K562 (cell line): Measurements from ENCODE around the gene TOR1AIP1. TPM values are rescaled to one million over a fixed set of nuclear protein-coding genes. Genes with fewer than 3 reads are reported as not detected.

Experiments used
- ATAC-seq: fragments of 200-7000 bp; cut with Tn5 transposase; 3 replicates; pipeline ENCODE4 v1.9.1; 2020; ENCODE audit warnings: moderate library complexity
- BruUV-seq: library from RNA; stranded (reverse); fragments of 400-500 nt; replicated peaks from 2 replicates; lab custom pipeline; 2021; lab: Mats Ljungman, UMichigan
- CTCF ChIA-PET: fragments of 300-600 bp; formaldehyde crosslinking; extraction: SDS; loops from one replicate; lab custom pipeline; 2021; ENCODE audit warnings: low intra/inter-chr PET ratio; lab: Yijun Ruan, JAX
- POLR2A ChIA-PET: fragments of 300-600, 350-650 bp; sonication (Branson Sonifier 250); formaldehyde crosslinking; extraction: SDS; loops from one replicate; lab custom pipeline; 2021; ENCODE audit warnings: antibody characterized with exemption, inconsistent platforms; lab: Yijun Ruan, JAX
- DNase-seq, 4 experiments: peaks; one replicate each; pipeline versions ENCODE4 v3.0.0 to v3.0.0-alpha.2; 2011 to 2018; ENCODE audit warnings: low spot score in 3 of 4, mixed read lengths in 3 of 4; ENCODE audit errors: extremely low read depth in 1 of 4
- FAIRE-seq: peaks from 2 replicates; lab custom pipeline; 2011; peaks lifted over from hg19 to GRCh38; lab: Jason Lieb, UNC
- H2AFZ ChIP-seq: 2 replicates; pipeline ENCODE4 v1.6.0; 2011; ENCODE audit warnings: low read depth, low read length, control low read depth, inconsistent platforms
- H3K27ac ChIP-seq: fragments of 200-600 bp; 3 replicates; pipeline ENCODE4 v1.8.0; 2011; ENCODE audit warnings: low read depth, mild to moderate bottlenecking, control low read depth, inconsistent platforms, low read length, moderate library complexity, mixed read lengths; ENCODE audit errors: extremely low read depth
- H3K27me3 ChIP-seq, 2 experiments: fragments of 300-600 bp in 1 of 2; 2 replicates in 1 of 2; 3 replicates in 1 of 2; pipeline versions ENCODE4 v1.6.0 to v1.8.0; 2011; ENCODE audit warnings: inconsistent platforms in 2 of 2, low read length in 2 of 2, mild to moderate bottlenecking in 1 of 2, mixed read lengths in 1 of 2, moderate library complexity in 1 of 2; ENCODE audit not compliant: control insufficient read depth in 2 of 2, insufficient read depth in 2 of 2
- H3K36me3 ChIP-seq: fragments of 300-600 bp; 3 replicates; pipeline ENCODE4 v1.8.0; 2011; ENCODE audit warnings: mild to moderate bottlenecking, low read length, inconsistent platforms; ENCODE audit not compliant: control insufficient read depth, insufficient read depth
- H3K4me1 ChIP-seq, 2 experiments: fragments of 200-600 bp in 1 of 2; replicated peaks in 1 of 2; 2 replicates in 1 of 2; 3 replicates in 1 of 2; pipeline versions ENCODE4 v1.5.1 to v1.8.0; 2011; ENCODE audit warnings: inconsistent platforms in 2 of 2, low read length in 2 of 2, mild to moderate bottlenecking in 1 of 2, mixed read lengths in 1 of 2, moderate library complexity in 1 of 2; ENCODE audit not compliant: control insufficient read depth in 2 of 2, insufficient read depth in 2 of 2
- H3K4me2 ChIP-seq: 2 replicates; pipeline ENCODE4 v1.6.1; 2011; ENCODE audit warnings: low read length, control low read depth, inconsistent platforms, mixed read lengths; ENCODE audit not compliant: insufficient read depth
- H3K4me3 ChIP-seq: fragments of 200-600 bp; sonication (generic), shearing (Covaris generic); 2 replicates; pipeline ENCODE4 v1.5.1; 2016; ENCODE audit warnings: control low read depth, inconsistent platforms
- H3K79me2 ChIP-seq: fragments of 200-600 bp; 3 replicates; pipeline ENCODE4 v1.8.0; 2011; ENCODE audit warnings: low read length, inconsistent platforms; ENCODE audit not compliant: control insufficient read depth, insufficient read depth
- H3K9ac ChIP-seq, 2 experiments: 2 replicates each; pipeline versions ENCODE4 v1.6.0 to v1.6.1; 2011; ENCODE audit warnings: low read depth in 2 of 2, low read length in 2 of 2, control low read depth in 1 of 2, inconsistent platforms in 1 of 2, mild to moderate bottlenecking in 1 of 2, mixed read lengths in 1 of 2; ENCODE audit not compliant: insufficient read depth in 1 of 2
- H3K9me1 ChIP-seq: one replicate; pipeline ENCODE4 v1.6.0; 2011; ENCODE audit warnings: inconsistent platforms, mild to moderate bottlenecking, low read length, moderate library complexity; ENCODE audit not compliant: control insufficient read depth, insufficient read depth
- H3K9me3 ChIP-seq: replicated peaks from 2 replicates; pipeline ENCODE4 v1.5.1; 2011; ENCODE audit warnings: low read depth, low read length, inconsistent platforms; ENCODE audit not compliant: control insufficient read depth, insufficient read depth
- H4K20me1 ChIP-seq: replicated peaks from 2 replicates; pipeline ENCODE4 v1.6.1; 2011; ENCODE audit warnings: low read length, inconsistent platforms, mixed read lengths; ENCODE audit not compliant: control insufficient read depth, insufficient read depth
- ATF1 ChIP-seq, 2 experiments: fragments of 450-650 bp in 1 of 2; IDR thresholded peaks; 2 replicates each; pipeline ENCODE4 v1.6.1; 2016; ENCODE audit warnings: missing compliant biosample characterization in 1 of 2, missing genetic modification characterization in 1 of 2
- BRF1 ChIP-seq: IDR thresholded peaks from 3 replicates; pipeline ENCODE4 v1.6.1; 2011; ENCODE audit warnings: borderline replicate concordance, mild to moderate bottlenecking; ENCODE audit not compliant: insufficient read length; ENCODE audit errors: extremely low read depth
- ILK ChIP-seq: fragments of 450-650 bp; IDR thresholded peaks from 2 replicates; pipeline ENCODE4 v1.6.1; 2016; ENCODE audit warnings: missing genetic modification characterization, low read depth, mild to moderate bottlenecking, missing compliant biosample characterization, moderate library complexity, borderline replicate concordance
- LCOR ChIP-seq: sonication (generic); formaldehyde crosslinking; IDR thresholded peaks from 2 replicates; pipeline ENCODE4 v1.8.0; 2022; ENCODE audit warnings: mild to moderate bottlenecking, missing genetic modification reagents
- MIER1 ChIP-seq: fragments of 450-650 bp; IDR thresholded peaks from 2 replicates; pipeline ENCODE4 v1.6.1; 2016; ENCODE audit warnings: antibody characterized with exemption, mild to moderate bottlenecking, low read depth
- NCOA2 ChIP-seq, 2 experiments: fragments of 450-650 bp; IDR thresholded peaks; 2 replicates each; pipeline ENCODE4 v1.6.1; 2018; ENCODE audit warnings: mild to moderate bottlenecking in 2 of 2, moderate library complexity in 1 of 2; ENCODE audit not compliant: partially characterized antibody in 2 of 2
- NUFIP1 ChIP-seq: fragments of 450-650 bp; IDR thresholded peaks from 2 replicates; pipeline ENCODE4 v1.6.1; 2018; ENCODE audit not compliant: partially characterized antibody
- RHOXF2B ChIP-seq: fragments of 250-450 bp; sonication (Bioruptor Pico); conservative IDR thresholded peaks from 2 replicates; pipeline ENCODE4 v1.5.1; 2021
- RNF219 ChIP-seq: fragments of 250-450 bp; sonication (Bioruptor Pico); IDR thresholded peaks from 2 replicates; pipeline ENCODE4 v1.5.0; 2022; ENCODE audit warnings: mild to moderate bottlenecking
- SAFB2 ChIP-seq: fragments of 200-400 bp; formaldehyde crosslinking; IDR thresholded peaks from 2 replicates; pipeline ENCODE4 v1.6.1; 2018; ENCODE audit warnings: borderline replicate concordance, low read length, low read depth, moderate library complexity; ENCODE audit not compliant: severe bottlenecking
- SMC3 ChIP-seq: conservative IDR thresholded peaks from 2 replicates; pipeline ENCODE4 v1.6.1; 2011; ENCODE audit warnings: low read depth, low read length, improper control_type of control experiment; ENCODE audit not compliant: insufficient read depth
- WGBS: fragments of 100-300 bp; shearing (Covaris generic); methylation state at CpG from one replicate; pipeline ENCODE4 v1.1.6; 2016; ENCODE audit warnings: low coverage, mixed read lengths; ENCODE audit not compliant: insufficient coverage; ENCODE audit errors: missing lambda C conversion rate; 5-methylcytosine and 5-hydroxymethylcytosine counted together
- in situ Hi-C: fragments of 300-500 bp; cut with MboI; formaldehyde crosslinking; loops from 4 replicates; pipeline ENCODE4 v1.15.0; 2018; ENCODE audit warnings: inconsistent platforms, mixed read lengths
- intact Hi-C: fragments of 100-400 bp; cut with micrococcal nuclease; formaldehyde crosslinking; loops from 2 replicates; pipeline ENCODE4 v1.14.2; 2022
- polyA plus RNA-seq, 8 experiments: library from polyadenylated mRNA; depleted of rRNA in 4 of 8; stranded (reverse) in 5 of 8; unstranded in 3 of 8; fragments of >200 nt; fragmentation: Nextera tagmentation in 2 of 8; fragmentation: Illumina TruSeq in 1 of 8; extraction: Ambion mirVana in 2 of 8; extraction: Trizol in 1 of 8; gene quantifications; 2 replicates each; pipeline versions ENCODE4 v1.2.1 to v1.2.3, GENCODE V29; 2011 to 2014; ENCODE audit warnings: inconsistent platforms in 1 of 8, missing spikeins in 1 of 8
- total RNA-seq, 7 experiments: library from RNA; depleted of rRNA in 6 of 7; stranded (reverse); fragments of >200 nt in 6 of 7; fragmentation: Illumina TruSeq in 2 of 7; extraction: Trizol in 2 of 7; gene quantifications; 2 replicates each; pipeline versions ENCODE4 v1.2.1 to v1.2.3, GENCODE V29; 2011 to 2021; ENCODE audit warnings: low replicate concordance in 1 of 7

Gene TOR1AIP1
- total and polyA plus RNA-seq, 9 of the 15 experiments (the other 6 are each of a cell fraction or from before 2014, with no cell fraction given) = 18.1 to 46.9 (median 35.5) TPM

GRCh38 chr1:179871940-179872339 is 10.1 kb upstream of the TOR1AIP1 start:
- Histone ChIP-seq H2AFZ (no peak overlapping the region), H4K20me1 (0 out of 2 replicates have a peak, but pooled peaks cover 3% of the 10 kb centered on the region), H3K9ac (no peak overlapping the region), H3K4me1 (peaks cover 6 to 8% of the 10 kb centered on the region in 2 experiments; a peak in 3 of 5 replicates), H3K36me3 (peaks cover 86% of the 10 kb centered on the region), H3K4me3 (no peak overlapping the region), H3K9me1 (no peaks in the 10 kb centered on the region), H3K27me3 (no peaks in the 10 kb centered on the region), H3K9me3 (no peaks in the 10 kb centered on the region), H3K4me2 (no peak overlapping the region), H3K27ac (no peak overlapping the region), H3K79me2 (peaks cover 92% of the 10 kb centered on the region)
- intact Hi-C loops (no loop called here), in situ Hi-C loops (loop anchor here (5.0 kb wide), 1 partner anchor 300 kb away; no protein-coding TSS in a partner anchor)
- BruUV-seq = no TSS peak
- CTCF ChIA-PET = no interaction called here
- FAIRE-seq = peak; percentile 11
- ATAC-seq = no peak
- DNase-seq = no peak
- 75% methylated on average over 1 of the region's 1 CpG for WGBS
- POLR2A ChIA-PET = no interaction called here
- no peak for TF ChIP-seq SMC3
- no peak for TF ChIP-seq BRF1
- no peak for TF ChIP-seq ILK (tag)
- TF ChIP-seq SAFB2 = no peak
- no peak for TF ChIP-seq LCOR (CRISPR knock-in tag)
- no peak for TF ChIP-seq NUFIP1
- TF ChIP-seq MIER1 = no peak
- TF ChIP-seq RNF219 (CRISPR knock-in tag) = no peak
- TF ChIP-seq ATF1 (CRISPR knock-in tag; IDR thresholded peaks at IDR 0.05) = no peak
- TF ChIP-seq ATF1 (tag; IDR thresholded peaks at IDR 0.05) = no peak
- TF ChIP-seq NCOA2 (IDR thresholded peaks at IDR 0.05; ENCODE audit: partially characterized antibody in 2 of 2) = no peak
- TF ChIP-seq RHOXF2B (CRISPR knock-in tag) = no peak
